NT2/D1 (cell line): ENCODE measurements around the gene XPR1.

Experiments used
- SUZ12 ChIP-seq: IDR thresholded peaks from 2 replicates; pipeline ENCODE4 v1.6.1; 2011; ENCODE audit not compliant: insufficient read length, insufficient read depth; ENCODE audit errors: extremely low read depth
- YY1 ChIP-seq: IDR thresholded peaks from 2 replicates; pipeline ENCODE4 v1.6.1; 2011; ENCODE audit not compliant: insufficient read length, insufficient read depth

GRCh38 chr1:180912211-180912800 lies 280.5 kb downstream of the XPR1 start:
- TF ChIP-seq YY1, result no peak
- peak; percentile 53 for TF ChIP-seq SUZ12
